ENCODE measurements around the gene KIAA0232.

DNA sequence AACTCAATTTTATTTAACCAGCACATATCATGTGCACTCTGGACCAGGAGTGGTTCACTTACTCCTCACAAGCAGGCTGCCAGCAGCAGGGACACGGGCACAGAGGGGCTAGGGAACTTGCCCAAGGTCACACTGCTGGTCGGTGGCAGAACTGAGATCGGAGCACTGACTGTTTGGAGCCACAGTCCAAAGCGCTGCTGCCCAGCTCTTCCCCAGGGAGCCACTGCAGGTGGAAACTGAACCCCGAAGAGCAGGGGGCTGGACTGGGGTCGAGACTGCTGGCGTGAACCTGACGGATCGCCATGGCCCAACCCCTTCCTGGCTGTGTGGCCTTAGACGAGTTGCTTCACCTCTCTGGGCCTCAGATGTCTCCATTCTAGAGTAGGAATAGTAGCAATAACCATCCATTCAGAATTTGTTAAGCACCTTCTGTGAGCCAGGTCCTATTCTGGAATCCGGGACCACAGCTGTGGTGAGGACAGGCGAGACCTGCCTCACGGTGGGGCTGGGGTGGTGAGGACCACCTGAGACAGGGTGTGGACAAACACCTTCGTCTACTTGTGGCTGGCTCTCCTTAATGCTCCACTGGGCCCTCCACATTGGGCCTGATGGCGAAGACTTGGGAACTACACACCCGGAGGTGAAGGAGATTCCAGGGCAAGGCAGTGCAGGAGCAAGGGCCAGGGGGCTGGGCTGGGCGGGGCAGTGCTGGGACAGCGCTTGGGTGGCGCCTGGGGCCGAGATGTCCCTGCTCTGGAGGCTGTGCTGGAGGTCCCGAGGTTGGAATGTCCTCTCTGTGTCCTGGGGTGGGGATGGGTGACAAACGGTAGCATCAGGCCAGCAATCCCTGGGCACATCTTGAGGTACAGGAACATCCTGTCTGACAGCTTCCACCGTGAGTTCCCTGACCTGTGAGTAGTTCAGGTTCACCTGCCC lies 32.0 kb upstream of the KIAA0232 start:
- TF ChIP-seq, protein P1, sequence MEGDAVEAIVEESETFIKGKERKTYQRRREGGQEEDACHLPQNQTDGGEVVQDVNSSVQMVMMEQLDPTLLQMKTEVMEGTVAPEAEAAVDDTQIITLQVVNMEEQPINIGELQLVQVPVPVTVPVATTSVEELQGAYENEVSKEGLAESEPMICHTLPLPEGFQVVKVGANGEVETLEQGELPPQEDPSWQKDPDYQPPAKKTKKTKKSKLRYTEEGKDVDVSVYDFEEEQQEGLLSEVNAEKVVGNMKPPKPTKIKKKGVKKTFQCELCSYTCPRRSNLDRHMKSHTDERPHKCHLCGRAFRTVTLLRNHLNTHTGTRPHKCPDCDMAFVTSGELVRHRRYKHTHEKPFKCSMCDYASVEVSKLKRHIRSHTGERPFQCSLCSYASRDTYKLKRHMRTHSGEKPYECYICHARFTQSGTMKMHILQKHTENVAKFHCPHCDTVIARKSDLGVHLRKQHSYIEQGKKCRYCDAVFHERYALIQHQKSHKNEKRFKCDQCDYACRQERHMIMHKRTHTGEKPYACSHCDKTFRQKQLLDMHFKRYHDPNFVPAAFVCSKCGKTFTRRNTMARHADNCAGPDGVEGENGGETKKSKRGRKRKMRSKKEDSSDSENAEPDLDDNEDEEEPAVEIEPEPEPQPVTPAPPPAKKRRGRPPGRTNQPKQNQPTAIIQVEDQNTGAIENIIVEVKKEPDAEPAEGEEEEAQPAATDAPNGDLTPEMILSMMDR (conservative IDR thresholded peaks at IDR 0.05; ENCODE audit: low read depth, low read length), result no peak
- TF ChIP-seq EZH2phosphoT487 (IDR thresholded peaks at IDR 0.05; ENCODE audit: borderline replicate concordance, low read length), result no peak
- no peak for TF ChIP-seq EZH2 (IDR thresholded peaks at IDR 0.05; ENCODE audit: low read length, unreplicated experiment)
